Measurements from ENCODE around the gene BAD. TPM values are rescaled to one million over a fixed set of nuclear protein-coding genes. Genes with fewer than 3 reads are reported as not detected.
A peak's percentile ranks its signal among the peaks of the same experiment; 100 is the strongest.

The BAD gene
- total RNA-seq, 1 donor from 2014 or later: 56.3 TPM

DNA sequence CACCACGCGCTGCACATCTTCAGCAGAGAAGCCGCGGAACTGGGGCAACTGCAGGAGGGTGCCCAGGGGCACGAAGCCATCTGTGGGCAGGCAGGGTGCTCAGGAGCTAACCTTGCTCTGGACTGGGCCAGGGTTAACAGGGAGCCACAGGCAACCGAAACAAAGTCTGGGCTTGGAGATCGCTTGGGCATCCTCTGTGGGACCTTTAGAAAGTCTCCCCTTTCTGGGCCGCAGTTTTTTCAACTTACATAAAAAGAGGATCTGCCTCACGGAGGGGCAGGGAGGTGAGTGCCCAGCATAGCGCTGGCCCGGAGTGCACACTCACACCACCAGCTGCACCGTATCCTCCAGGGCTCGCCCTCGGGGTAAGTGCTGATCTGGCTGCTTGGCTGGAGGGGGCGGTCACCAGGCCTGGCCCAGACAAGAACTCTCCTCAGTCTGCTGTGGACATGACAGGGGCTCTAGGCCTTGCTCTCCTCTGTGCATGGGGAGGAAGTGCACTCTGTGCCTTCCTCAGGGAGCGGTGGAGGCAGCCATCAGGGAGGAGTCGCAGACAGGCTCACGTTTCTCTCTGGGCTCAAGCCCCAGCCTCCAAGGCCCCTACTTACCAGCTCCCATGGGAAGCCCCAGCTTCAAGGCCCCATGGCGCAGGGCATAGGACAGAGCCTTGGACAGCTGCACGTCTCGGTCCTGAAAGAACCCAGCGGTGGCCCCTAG, 59.4 kb downstream of the BAD start:
- H3K4me1 ChIP-seq: peaks cover 60% of the 10 kb centered on the region

DNA sequence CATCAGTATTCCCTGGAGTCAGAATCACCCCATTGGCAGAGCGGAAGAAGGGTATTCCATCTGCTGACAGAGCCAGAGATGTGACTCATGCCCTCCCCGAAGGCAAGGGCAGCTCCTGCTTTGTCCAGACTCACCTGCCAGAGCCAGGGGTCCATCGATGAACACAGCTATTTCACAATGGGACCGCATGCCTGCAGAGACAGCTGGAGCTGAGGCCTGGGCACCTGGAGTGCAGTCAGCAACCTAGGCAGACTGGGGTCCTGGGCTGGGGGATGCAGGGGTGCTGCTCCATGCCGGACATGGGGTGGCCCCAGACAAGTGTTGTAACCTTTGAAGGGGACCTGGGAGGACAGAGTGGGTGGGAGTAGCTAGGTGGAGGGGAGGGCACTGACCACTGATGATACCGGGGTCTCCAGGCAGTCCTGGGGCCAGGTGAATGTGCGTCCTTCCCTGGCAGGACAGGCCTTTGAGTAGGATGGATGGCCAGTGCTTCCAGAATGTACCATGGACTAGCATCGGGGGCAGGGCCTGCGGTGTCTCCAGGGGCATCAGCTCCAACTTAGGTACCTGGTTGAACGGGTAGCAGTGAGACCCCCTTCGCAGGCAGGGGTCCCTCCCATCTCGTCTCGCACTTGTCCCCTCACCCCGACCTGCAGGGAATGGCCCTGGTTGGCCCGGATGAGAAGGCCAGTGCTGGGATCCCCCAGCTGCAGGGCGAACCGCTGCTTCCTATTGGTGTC, 60.1 kb downstream of the BAD start:
- H3K4me1 ChIP-seq: peaks cover 52% of the 10 kb centered on the region
- no peak for DNase-seq
- H3K9me3 ChIP-seq (replicated peaks): no peaks in the 10 kb centered on the region
- TF ChIP-seq, protein P1, sequence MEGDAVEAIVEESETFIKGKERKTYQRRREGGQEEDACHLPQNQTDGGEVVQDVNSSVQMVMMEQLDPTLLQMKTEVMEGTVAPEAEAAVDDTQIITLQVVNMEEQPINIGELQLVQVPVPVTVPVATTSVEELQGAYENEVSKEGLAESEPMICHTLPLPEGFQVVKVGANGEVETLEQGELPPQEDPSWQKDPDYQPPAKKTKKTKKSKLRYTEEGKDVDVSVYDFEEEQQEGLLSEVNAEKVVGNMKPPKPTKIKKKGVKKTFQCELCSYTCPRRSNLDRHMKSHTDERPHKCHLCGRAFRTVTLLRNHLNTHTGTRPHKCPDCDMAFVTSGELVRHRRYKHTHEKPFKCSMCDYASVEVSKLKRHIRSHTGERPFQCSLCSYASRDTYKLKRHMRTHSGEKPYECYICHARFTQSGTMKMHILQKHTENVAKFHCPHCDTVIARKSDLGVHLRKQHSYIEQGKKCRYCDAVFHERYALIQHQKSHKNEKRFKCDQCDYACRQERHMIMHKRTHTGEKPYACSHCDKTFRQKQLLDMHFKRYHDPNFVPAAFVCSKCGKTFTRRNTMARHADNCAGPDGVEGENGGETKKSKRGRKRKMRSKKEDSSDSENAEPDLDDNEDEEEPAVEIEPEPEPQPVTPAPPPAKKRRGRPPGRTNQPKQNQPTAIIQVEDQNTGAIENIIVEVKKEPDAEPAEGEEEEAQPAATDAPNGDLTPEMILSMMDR (IDR thresholded peaks at IDR 0.05; ENCODE audit: borderline replicate concordance): no peak
- intact Hi-C loops (cut with micrococcal nuclease): no loop called here
- no peaks in the 10 kb centered on the region for H3K27me3 ChIP-seq (ENCODE audit: low read depth)
- peak overlapping the region; percentile 95 for H3K4me3 ChIP-seq
- peak overlapping the region; percentile 98 for H3K27ac ChIP-seq (replicated peaks)
- peaks cover 6% of the 10 kb centered on the region for H3K36me3 ChIP-seq

More for the DNA sequence above, 59.4 kb downstream of the BAD start:
- Histone ChIP-seq H3K36me3 (peaks cover 6% of the 10 kb centered on the region), H3K27ac (replicated peaks) (peak overlapping the region; percentile 98), H3K27me3 (ENCODE audit: low read depth) (no peaks in the 10 kb centered on the region), H3K4me3 (peak overlapping the region; percentile 95), H3K9me3 (replicated peaks) (no peaks in the 10 kb centered on the region)
- TF ChIP-seq, protein P1 (IDR thresholded peaks at IDR 0.05; ENCODE audit: borderline replicate concordance): no peak
- DNase-seq: no peak
- intact Hi-C loops (cut with micrococcal nuclease): no loop called here

DNA sequence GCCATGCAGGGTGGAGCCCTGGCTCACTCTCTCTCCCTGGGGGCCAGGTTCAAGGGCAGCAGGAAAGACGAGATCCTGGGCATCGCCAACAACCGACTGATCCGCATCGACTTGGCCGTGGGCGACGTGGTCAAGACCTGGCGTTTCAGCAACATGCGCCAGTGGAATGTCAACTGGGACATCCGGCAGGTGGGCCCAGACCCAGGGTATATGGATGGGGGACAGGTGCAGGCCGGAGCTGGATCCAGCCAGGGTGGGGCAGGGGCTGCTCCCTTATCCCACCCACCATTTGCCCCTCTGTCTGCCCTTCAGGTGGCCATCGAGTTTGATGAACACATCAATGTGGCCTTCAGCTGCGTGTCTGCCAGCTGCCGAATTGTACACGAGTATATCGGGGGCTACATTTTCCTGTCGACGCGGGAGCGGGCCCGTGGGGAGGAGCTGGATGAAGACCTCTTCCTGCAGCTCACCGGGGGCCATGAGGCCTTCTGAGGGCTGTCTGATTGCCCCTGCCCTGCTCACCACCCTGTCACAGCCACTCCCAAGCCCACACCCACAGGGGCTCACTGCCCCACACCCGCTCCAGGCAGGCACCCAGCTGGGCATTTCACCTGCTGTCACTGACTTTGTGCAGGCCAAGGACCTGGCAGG, 61.3 kb downstream of the BAD start:
- no peak for DNase-seq
- Histone ChIP-seq H3K9me3 (replicated peaks) (no peaks in the 10 kb centered on the region), H3K27ac (replicated peaks) (peak overlapping the region; percentile 30), H3K4me1 (peaks cover 42% of the 10 kb centered on the region), H3K27me3 (ENCODE audit: low read depth) (no peaks in the 10 kb centered on the region), H3K4me3 (no peak overlapping the region), H3K36me3 (peaks cover 6% of the 10 kb centered on the region)
- TF ChIP-seq, protein P1 (IDR thresholded peaks at IDR 0.05; ENCODE audit: borderline replicate concordance): no peak
- intact Hi-C loops (cut with micrococcal nuclease): no loop called here

DNA sequence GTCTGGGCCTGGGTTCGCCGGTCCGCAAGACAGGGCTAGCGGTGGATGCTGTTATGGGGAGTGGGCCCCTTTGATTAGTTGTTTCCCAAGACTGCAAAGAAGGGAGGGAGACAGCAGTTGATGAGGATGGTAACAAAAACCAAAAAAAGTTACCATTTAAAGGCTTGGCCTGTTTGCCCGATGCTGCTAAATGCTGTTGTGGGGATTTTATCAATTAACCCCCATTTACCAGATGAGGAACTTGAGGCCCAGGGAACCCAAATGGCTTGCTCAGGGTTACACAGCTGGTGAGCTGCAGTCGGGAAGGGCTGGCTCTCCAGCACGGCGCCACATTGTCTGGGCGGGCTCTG, 61.8 kb downstream of the BAD start:
- TF ChIP-seq, protein P1 (IDR thresholded peaks at IDR 0.05; ENCODE audit: borderline replicate concordance): no peak
- intact Hi-C loops (cut with micrococcal nuclease): no loop called here
- H3K27ac ChIP-seq (replicated peaks): no peak overlapping the region

DNA sequence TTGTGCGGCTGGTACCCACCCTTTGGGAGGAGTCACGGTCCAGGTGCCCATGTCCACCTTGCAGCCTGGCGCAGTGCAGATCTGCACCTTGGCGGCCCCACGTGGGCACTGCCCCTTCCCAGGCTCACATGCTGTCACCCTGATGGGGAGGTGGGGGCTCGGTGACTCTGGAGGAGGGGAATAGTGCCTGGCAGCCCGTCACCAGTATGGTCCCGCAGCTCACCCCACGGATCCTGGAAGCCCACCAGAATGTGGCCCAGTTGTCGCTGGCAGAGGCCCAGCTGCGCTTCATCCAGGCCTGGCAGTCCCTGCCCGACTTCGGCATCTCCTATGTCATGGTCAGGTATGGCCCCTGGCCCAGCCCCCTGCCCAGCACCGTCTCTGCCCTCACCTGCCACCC, 63.7 kb downstream of the BAD start:
- Histone ChIP-seq H3K27me3 (ENCODE audit: low read depth) (no peaks in the 10 kb centered on the region), H3K9me3 (replicated peaks) (no peaks in the 10 kb centered on the region), H3K4me3 (no peak overlapping the region), H3K36me3 (peaks cover 6% of the 10 kb centered on the region), H3K27ac (replicated peaks) (no peak overlapping the region), H3K4me1 (peaks cover 20% of the 10 kb centered on the region)
- TF ChIP-seq, protein P1 (IDR thresholded peaks at IDR 0.05; ENCODE audit: borderline replicate concordance): no peak
- intact Hi-C loops (cut with micrococcal nuclease): no loop called here
- DNase-seq: no peak

More for the DNA sequence above, 61.8 kb downstream of the BAD start:
- peaks cover 37% of the 10 kb centered on the region for H3K4me1 ChIP-seq
- no peaks in the 10 kb centered on the region for H3K9me3 ChIP-seq (replicated peaks)
- no peaks in the 10 kb centered on the region for H3K27me3 ChIP-seq (ENCODE audit: low read depth)
- no peak overlapping the region for H3K4me3 ChIP-seq
- H3K36me3 ChIP-seq: peaks cover 6% of the 10 kb centered on the region
- no peak for DNase-seq

Data from left ventricle myocardium inferior (tissue), 1 donor.